Measurements from ENCODE around the gene TEKT2.
A peak's percentile ranks its signal among the peaks of the same experiment; 100 is the strongest.

TEKT2 gene

GRCh38 chr1:36094621-36095061 is 10.7 kb downstream of the TEKT2 start:
- H3K27ac ChIP-seq (ENCODE audit: low read length), result peak overlapping the region; percentile 18
- H3K9me3 ChIP-seq (ENCODE audit: control insufficient read depth in 2 of 2, low read length in 2 of 2), result no peaks in the 10 kb centered on the region
- H3K4me3 ChIP-seq (ENCODE audit: low read length in 2 of 2), result no peak overlapping the region
- H3K4me1 ChIP-seq (ENCODE audit: control insufficient read depth, insufficient read depth, low read length), result peaks cover 25% of the 10 kb centered on the region
- H3K9ac ChIP-seq (ENCODE audit: low read length in 2 of 2), result no peak overlapping the region
- H3K27me3 ChIP-seq (ENCODE audit: control insufficient read depth in 1 of 2, insufficient read depth in 2 of 2, low read length in 2 of 2), result no peaks in the 10 kb centered on the region
- H3K36me3 ChIP-seq (ENCODE audit: control insufficient read depth in 2 of 2, insufficient read depth in 2 of 2, low read length in 2 of 2), result peaks cover 37 to 43% of the 10 kb centered on the region in 2 donors

GRCh38 chr1:36095760-36096405 is 12.0 kb downstream of the TEKT2 start:
- Histone ChIP-seq H3K27me3 (ENCODE audit: control insufficient read depth in 1 of 2, insufficient read depth in 2 of 2, low read length in 2 of 2) (no peaks in the 10 kb centered on the region), H3K4me3 (ENCODE audit: low read length in 2 of 2) (no peak overlapping the region), H3K9ac (ENCODE audit: low read length in 2 of 2) (peak overlapping the region in 1 of 2 donors; percentile 21), H3K9me3 (ENCODE audit: control insufficient read depth in 2 of 2, low read length in 2 of 2) (no peaks in the 10 kb centered on the region), H3K36me3 (ENCODE audit: control insufficient read depth in 2 of 2, insufficient read depth in 2 of 2, low read length in 2 of 2) (peaks cover 37 to 43% of the 10 kb centered on the region in 2 donors), H3K27ac (ENCODE audit: low read length) (no peak overlapping the region), H3K4me1 (ENCODE audit: control insufficient read depth, insufficient read depth, low read length) (peaks cover 24% of the 10 kb centered on the region)

GRCh38 chr1:36096500-36097432 is 12.9 kb downstream of the TEKT2 start:
- Histone ChIP-seq H3K9me3 (ENCODE audit: control insufficient read depth in 2 of 2, low read length in 2 of 2) (no peaks in the 10 kb centered on the region), H3K36me3 (ENCODE audit: control insufficient read depth in 2 of 2, insufficient read depth in 2 of 2, low read length in 2 of 2) (peaks cover 32 to 36% of the 10 kb centered on the region in 2 donors), H3K27ac (ENCODE audit: low read length) (no peak overlapping the region), H3K4me3 (ENCODE audit: low read length in 2 of 2) (no peak overlapping the region), H3K9ac (ENCODE audit: low read length in 2 of 2) (no peak overlapping the region), H3K4me1 (ENCODE audit: control insufficient read depth, insufficient read depth, low read length) (peaks cover 24% of the 10 kb centered on the region), H3K27me3 (ENCODE audit: control insufficient read depth in 1 of 2, insufficient read depth in 2 of 2, low read length in 2 of 2) (no peaks in the 10 kb centered on the region)

GRCh38 chr1:36097693-36098585 is 14.0 kb downstream of the TEKT2 start:
- peaks cover 24% of the 10 kb centered on the region for H3K4me1 ChIP-seq (ENCODE audit: control insufficient read depth, insufficient read depth, low read length)
- no peaks in the 10 kb centered on the region for H3K27me3 ChIP-seq (ENCODE audit: control insufficient read depth in 1 of 2, insufficient read depth in 2 of 2, low read length in 2 of 2)
- H3K27ac ChIP-seq (ENCODE audit: low read length), result no peak overlapping the region
- H3K9ac ChIP-seq (ENCODE audit: low read length in 2 of 2), result no peak overlapping the region
- peaks cover 22 to 25% of the 10 kb centered on the region in 2 donors for H3K36me3 ChIP-seq (ENCODE audit: control insufficient read depth in 2 of 2, insufficient read depth in 2 of 2, low read length in 2 of 2)
- H3K9me3 ChIP-seq (ENCODE audit: control insufficient read depth in 2 of 2, low read length in 2 of 2), result no peaks in the 10 kb centered on the region
- H3K4me3 ChIP-seq (ENCODE audit: low read length in 2 of 2), result no peak overlapping the region

GRCh38 chr1:36098650-36099365 is 14.9 kb downstream of the TEKT2 start:
- no peak overlapping the region for H3K4me3 ChIP-seq (ENCODE audit: low read length in 2 of 2)
- peaks cover 14 to 16% of the 10 kb centered on the region in 2 donors for H3K36me3 ChIP-seq (ENCODE audit: control insufficient read depth in 2 of 2, insufficient read depth in 2 of 2, low read length in 2 of 2)
- no peaks in the 10 kb centered on the region for H3K9me3 ChIP-seq (ENCODE audit: control insufficient read depth in 2 of 2, low read length in 2 of 2)
- H3K27ac ChIP-seq (ENCODE audit: low read length), result no peak overlapping the region
- H3K27me3 ChIP-seq (ENCODE audit: control insufficient read depth in 1 of 2, insufficient read depth in 2 of 2, low read length in 2 of 2), result no peaks in the 10 kb centered on the region
- no peak overlapping the region for H3K9ac ChIP-seq (ENCODE audit: low read length in 2 of 2)
- peaks cover 17% of the 10 kb centered on the region for H3K4me1 ChIP-seq (ENCODE audit: control insufficient read depth, insufficient read depth, low read length)

GRCh38 chr1:36099681-36100341 is 15.9 kb downstream of the TEKT2 start:
- Histone ChIP-seq H3K4me1 (ENCODE audit: control insufficient read depth, insufficient read depth, low read length) (peaks cover 9% of the 10 kb centered on the region), H3K36me3 (ENCODE audit: control insufficient read depth in 2 of 2, insufficient read depth in 2 of 2, low read length in 2 of 2) (peaks cover 6 to 8% of the 10 kb centered on the region in 2 donors), H3K4me3 (ENCODE audit: low read length in 2 of 2) (peak overlapping the region in 1 of 2 donors; percentile 35), H3K9me3 (ENCODE audit: control insufficient read depth in 2 of 2, low read length in 2 of 2) (no peaks in the 10 kb centered on the region), H3K9ac (ENCODE audit: low read length in 2 of 2) (no peak overlapping the region), H3K27ac (ENCODE audit: low read length) (peak overlapping the region; percentile 24), H3K27me3 (ENCODE audit: control insufficient read depth in 1 of 2, insufficient read depth in 2 of 2, low read length in 2 of 2) (no peaks in the 10 kb centered on the region)

GRCh38 chr1:36100376-36100775 is 16.5 kb downstream of the TEKT2 start:
- Histone ChIP-seq H3K27me3 (ENCODE audit: control insufficient read depth in 1 of 2, insufficient read depth in 2 of 2, low read length in 2 of 2) (no peaks in the 10 kb centered on the region), H3K4me1 (ENCODE audit: control insufficient read depth, insufficient read depth, low read length) (peaks cover 9% of the 10 kb centered on the region), H3K9ac (ENCODE audit: low read length in 2 of 2) (no peak overlapping the region), H3K4me3 (ENCODE audit: low read length in 2 of 2) (no peak overlapping the region), H3K27ac (ENCODE audit: low read length) (peak overlapping the region; percentile 24), H3K9me3 (ENCODE audit: control insufficient read depth in 2 of 2, low read length in 2 of 2) (no peaks in the 10 kb centered on the region), H3K36me3 (ENCODE audit: control insufficient read depth in 2 of 2, insufficient read depth in 2 of 2, low read length in 2 of 2) (peaks cover 2 to 5% of the 10 kb centered on the region in 2 donors)

GRCh38 chr1:36101546-36101945 is 17.7 kb downstream of the TEKT2 start:
- no peaks in the 10 kb centered on the region for H3K9me3 ChIP-seq (ENCODE audit: control insufficient read depth in 2 of 2, low read length in 2 of 2)
- no peaks in the 10 kb centered on the region for H3K36me3 ChIP-seq (ENCODE audit: control insufficient read depth in 2 of 2, insufficient read depth in 2 of 2, low read length in 2 of 2)
- H3K9ac ChIP-seq (ENCODE audit: low read length in 2 of 2), result no peak overlapping the region
- no peak overlapping the region for H3K4me3 ChIP-seq (ENCODE audit: low read length in 2 of 2)
- H3K4me1 ChIP-seq (ENCODE audit: control insufficient read depth, insufficient read depth, low read length), result peaks cover 12% of the 10 kb centered on the region
- H3K27ac ChIP-seq (ENCODE audit: low read length), result peak overlapping the region; percentile 6
- no peaks in the 10 kb centered on the region for H3K27me3 ChIP-seq (ENCODE audit: control insufficient read depth in 1 of 2, insufficient read depth in 2 of 2, low read length in 2 of 2)

- Histone ChIP-seq H3K4me3 (ENCODE audit: low read length in 2 of 2) (no peak overlapping the region), H3K9ac (ENCODE audit: low read length in 2 of 2) (no peak overlapping the region), H3K27me3 (ENCODE audit: control insufficient read depth in 1 of 2, insufficient read depth in 2 of 2, low read length in 2 of 2) (no peaks in the 10 kb centered on the region), H3K9me3 (ENCODE audit: control insufficient read depth in 2 of 2, low read length in 2 of 2) (no peaks in the 10 kb centered on the region), H3K27ac (ENCODE audit: low read length) (no peak overlapping the region), H3K4me1 (ENCODE audit: control insufficient read depth, insufficient read depth, low read length) (peaks cover 3% of the 10 kb centered on the region), H3K36me3 (ENCODE audit: control insufficient read depth in 2 of 2, insufficient read depth in 2 of 2, low read length in 2 of 2) (peaks cover 0 to 2% of the 10 kb centered on the region in 2 donors)
These were observed 22.4 kb downstream of the TEKT2 start for GRCh38 chr1:36106269-36106668.
